Lower leg skin (tissue), 3 donors: ENCODE data around the gene SRGAP2C.
"Not testable (repeated sequence)": the region's sequence is repeated elsewhere in the genome, so short reads cannot be mapped to it uniquely, and the experiment has no call there.

ENCODE experiments used
- CTCF ChIP-seq, 3 donors: fragments of 450-650 bp; IDR thresholded peaks; one replicate each; pipeline ENCODE4 v1.5.1; 2016; ENCODE audit warnings: antibody characterized with exemption in 3 of 3, mild to moderate bottlenecking in 3 of 3, moderate library complexity in 2 of 3
- POLR2A ChIP-seq, 2 donors: fragments of 450-650 bp; IDR thresholded peaks; one replicate each; pipeline ENCODE4 v1.6.1; 2016 to 2017; ENCODE audit warnings: antibody characterized with exemption in 2 of 2, mild to moderate bottlenecking in 1 of 2, moderate library complexity in 1 of 2

GRCh38 chr1:121167225-121167738, 17.5 kb upstream of the SRGAP2C start:
- not testable (repeated sequence) for TF ChIP-seq CTCF, POLR2A (IDR thresholded peaks at IDR 0.05)
